Fibroblast of mammary gland (primary cell): ENCODE results near the gene OGFRL1.

ENCODE experiments used
- DNase-seq: peaks from one replicate; pipeline ENCODE4 v3.0.0-alpha.2; 2010; ENCODE audit warnings: low read depth
- H3K4me3 ChIP-seq: 2 replicates; pipeline ENCODE4 v1.5.1; 2011; ENCODE audit warnings: low read depth, mild to moderate bottlenecking, low read length, moderate library complexity; ENCODE audit not compliant: control insufficient read depth
- CTCF ChIP-seq: conservative IDR thresholded peaks from 2 replicates; pipeline ENCODE4 v1.5.1; 2011; ENCODE audit warnings: low read depth, low read length, inconsistent platforms; ENCODE audit not compliant: control insufficient read depth, insufficient read depth

Gene OGFRL1

GRCh38 chr6:71310261-71310660, 21.6 kb downstream of the OGFRL1 start:
- no peak for DNase-seq
- no peak overlapping the region for H3K4me3 ChIP-seq
- TF ChIP-seq CTCF = no peak

- TF ChIP-seq CTCF = no peak
- DNase-seq = no peak
- H3K4me3 ChIP-seq = no peak overlapping the region
Measured at GRCh38 chr6:71312089-71312488, 23.5 kb downstream of the OGFRL1 start.

GRCh38 chr6:71317441-71317840, 28.8 kb downstream of the OGFRL1 start:
- DNase-seq = no peak
- no peak for TF ChIP-seq CTCF
- H3K4me3 ChIP-seq = no peak overlapping the region

GRCh38 chr6:71320041-71320440, 31.4 kb downstream of the OGFRL1 start:
- no peak overlapping the region for H3K4me3 ChIP-seq
- DNase-seq = no peak
- TF ChIP-seq CTCF = no peak

GRCh38 chr6:71321314-71321713, 32.7 kb downstream of the OGFRL1 start:
- TF ChIP-seq CTCF = no peak
- DNase-seq = no peak
- H3K4me3 ChIP-seq = no peak overlapping the region

GRCh38 chr6:71324194-71324785, 35.7 kb downstream of the OGFRL1 start:
- no peak for TF ChIP-seq CTCF
- no peak for DNase-seq
- no peak overlapping the region for H3K4me3 ChIP-seq

GRCh38 chr6:71326611-71327010, 38.0 kb downstream of the OGFRL1 start:
- TF ChIP-seq CTCF = no peak
- no peak overlapping the region for H3K4me3 ChIP-seq
- no peak for DNase-seq
